ENCODE results near the gene CEP55.
"Not testable (repeated sequence)": the region's sequence is repeated elsewhere in the genome, so short reads cannot be mapped to it uniquely, and the experiment has no call there.

Gene CEP55

DNA sequence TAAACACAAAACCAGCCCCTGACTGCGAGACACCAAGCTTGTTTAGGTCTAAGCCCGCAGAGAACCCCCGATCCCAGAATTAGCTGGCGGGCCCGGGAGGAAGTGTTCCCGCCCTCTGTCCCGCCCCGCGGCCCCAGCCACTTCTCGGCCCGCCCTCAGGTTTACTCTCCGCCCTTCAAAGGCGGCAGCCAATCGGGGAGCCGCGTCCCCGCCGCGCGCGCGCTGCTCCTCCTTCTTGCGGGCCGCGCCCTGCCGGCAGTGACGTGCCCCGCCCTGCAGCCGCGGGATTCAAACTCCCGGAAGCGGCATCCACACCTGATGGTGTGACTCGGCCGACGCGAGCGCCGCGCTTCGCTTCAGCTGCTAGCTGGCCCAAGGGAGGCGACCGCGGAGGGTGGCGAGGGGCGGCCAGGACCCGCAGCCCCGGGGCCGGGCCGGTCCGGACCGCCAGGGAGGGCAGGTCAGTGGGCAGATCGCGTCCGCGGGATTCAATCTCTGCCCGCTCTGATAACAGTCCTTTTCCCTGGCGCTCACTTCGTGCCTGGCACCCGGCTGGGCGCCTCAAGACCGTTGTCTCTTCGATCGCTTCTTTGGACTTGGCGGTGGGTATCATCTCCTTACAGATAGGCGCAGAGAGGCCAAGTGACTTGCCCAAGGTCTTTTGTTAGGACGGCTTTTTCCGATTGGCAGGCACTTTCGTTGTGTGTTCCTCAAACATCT lies at the start of gene CEP55:
Gene CEP55 (plus strand): TSS at position 291 of the 720 bp plus-strand sequence. CDS start 3,440 bp downstream, outside the sequence.
- peak; percentile 99 for DNase-seq

DNA sequence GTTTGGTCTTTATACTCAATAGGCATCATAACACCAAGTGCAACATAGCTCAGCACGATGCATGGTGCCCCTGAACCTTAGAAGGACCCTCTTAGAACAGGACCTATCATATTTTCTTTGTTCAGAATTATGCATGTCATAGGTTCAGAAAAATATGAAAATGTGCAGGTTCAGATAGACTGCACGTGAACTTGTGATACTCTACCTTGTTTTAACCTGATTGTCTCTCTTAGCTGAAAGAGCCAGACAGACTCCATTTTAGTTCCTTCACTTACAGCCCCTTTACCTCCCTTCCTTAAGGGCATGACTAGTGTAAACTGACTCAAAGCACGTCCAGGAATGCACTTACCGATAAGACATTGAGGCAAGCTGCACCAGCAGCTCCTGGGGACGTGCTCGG lies 49.4 kb upstream of the CEP55 start:
- DNase-seq = no peak

DNA sequence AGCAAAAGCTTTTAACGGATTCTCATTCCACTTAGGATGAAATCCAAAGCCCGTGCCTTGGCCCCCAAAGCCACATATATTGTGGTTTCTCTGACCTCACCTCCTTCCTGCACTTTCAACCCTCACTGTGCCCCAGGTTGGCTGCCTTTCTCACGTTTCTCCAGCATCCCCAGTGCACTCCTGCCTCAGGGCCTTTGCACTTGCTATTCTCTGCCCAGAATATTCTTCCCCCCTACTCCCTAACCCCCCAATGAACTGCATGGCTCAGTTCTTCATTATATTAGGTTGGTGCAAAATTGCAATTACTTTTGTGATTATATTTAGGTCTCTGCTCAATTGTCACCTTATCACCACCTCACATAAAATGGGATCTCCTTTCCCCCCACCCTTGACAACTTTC lies 48.4 kb upstream of the CEP55 start:
- no peak for DNase-seq

DNA sequence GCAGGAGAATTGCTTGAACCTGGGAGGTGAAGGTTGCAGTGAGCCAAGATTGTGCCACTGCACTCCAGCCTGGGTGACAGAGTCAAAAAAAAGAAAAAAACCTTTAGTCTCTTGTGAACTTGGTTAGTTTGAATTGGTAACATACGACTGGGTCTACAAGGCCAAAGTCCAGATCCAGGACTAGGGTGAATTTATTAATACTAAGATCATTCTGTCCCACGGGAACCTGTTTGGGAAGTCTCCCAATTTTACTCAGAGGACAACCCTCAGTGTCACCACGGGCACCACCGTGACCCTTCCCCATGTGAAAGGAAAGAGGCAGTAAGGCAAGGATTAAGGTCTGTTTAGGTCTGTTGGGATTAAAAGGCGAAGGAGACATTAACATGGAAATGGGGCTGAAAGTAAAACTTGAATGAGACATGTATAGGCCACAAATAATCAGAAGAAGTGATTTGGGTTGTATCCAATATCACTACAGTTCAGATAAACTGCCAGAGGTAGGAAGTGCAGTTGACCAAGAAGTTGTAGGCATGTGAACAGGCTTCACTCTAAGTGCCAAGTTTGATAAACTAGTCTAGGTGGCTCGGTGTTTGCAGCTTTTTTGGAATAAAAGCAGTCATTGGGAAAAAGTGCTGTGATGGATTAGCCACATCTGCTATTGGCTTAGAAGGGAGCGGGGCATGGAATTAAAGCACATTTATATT lies 45.0 kb upstream of the CEP55 start:
- DNase-seq = no peak

DNA sequence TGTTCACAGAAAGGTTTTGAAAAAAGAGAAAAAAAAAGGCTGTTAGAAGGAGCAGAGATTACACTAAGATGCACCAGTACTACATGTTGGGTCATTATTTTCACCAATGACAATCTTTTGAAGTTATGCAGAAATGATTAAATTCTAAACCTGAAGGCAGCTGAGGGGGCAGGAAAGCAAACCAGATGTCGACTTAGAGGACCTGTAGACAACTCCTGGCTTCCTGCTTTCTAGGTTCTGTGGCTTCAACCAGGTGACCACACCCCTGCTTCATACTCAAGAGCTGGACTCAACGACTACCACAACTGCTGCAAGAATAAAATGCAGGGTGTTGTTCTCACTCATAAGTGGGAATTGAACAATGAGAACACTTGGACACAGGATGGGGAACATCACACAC lies 44.3 kb upstream of the CEP55 start:
- no peak for DNase-seq

DNA sequence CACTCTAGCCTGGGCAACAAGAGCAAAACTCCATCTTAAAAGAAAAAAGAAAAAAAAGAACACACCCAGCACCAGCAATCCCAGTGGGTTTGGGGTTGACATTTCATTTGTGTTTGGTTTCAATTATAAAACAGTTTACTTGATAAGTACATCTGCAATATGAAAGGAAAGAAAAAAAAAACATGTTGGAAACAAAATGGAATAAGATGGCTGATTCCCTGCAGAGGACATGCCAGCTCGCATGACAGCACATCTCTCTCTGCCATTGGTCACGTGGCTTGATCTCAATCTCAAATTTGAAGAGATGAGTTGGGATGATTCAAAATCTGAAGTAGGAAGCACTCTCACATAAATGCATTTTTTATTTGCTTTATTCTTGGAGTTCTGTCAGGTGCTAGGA lies 42.3 kb upstream of the CEP55 start:
- no peak for DNase-seq

DNA sequence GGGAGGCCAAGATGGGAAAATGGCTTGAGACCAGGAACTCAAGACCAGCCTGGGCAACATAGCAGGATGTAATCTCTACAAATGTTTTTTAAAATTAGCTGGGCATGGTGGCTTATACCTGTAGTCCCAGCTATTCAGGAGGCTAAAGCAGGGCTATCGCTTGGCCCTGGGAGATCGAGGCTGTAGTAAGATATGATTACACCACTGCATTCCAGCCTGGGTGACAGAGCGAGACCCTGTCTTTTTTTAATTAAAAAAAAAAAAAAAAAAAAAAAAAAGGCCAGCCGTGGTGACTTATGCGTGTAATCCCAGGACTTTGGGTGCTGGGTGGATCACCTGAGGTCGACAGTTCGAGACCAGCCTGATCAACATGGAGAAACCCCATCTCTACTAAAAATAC lies 41.7 kb upstream of the CEP55 start:
- DNase-seq = no peak

DNA sequence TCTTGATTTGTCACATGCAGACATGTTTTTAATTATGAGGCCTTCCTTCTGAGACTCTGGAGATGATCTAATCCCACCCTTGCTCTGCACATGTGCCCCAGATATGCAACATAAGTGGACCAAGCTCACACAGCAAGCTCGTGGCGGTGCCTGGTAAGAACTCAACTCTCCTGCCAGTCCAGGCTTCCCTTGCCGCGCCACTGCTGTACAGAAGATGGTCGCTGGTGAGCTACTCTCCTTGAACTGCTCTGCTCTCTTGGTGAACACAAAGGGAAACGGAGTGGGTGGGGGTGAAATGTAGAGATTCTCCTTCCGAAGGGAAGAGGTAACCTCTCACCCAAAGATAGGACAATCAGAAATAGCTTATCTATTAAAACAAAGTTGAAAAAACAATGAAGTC lies 39.9 kb upstream of the CEP55 start:
- no peak for DNase-seq

DNA sequence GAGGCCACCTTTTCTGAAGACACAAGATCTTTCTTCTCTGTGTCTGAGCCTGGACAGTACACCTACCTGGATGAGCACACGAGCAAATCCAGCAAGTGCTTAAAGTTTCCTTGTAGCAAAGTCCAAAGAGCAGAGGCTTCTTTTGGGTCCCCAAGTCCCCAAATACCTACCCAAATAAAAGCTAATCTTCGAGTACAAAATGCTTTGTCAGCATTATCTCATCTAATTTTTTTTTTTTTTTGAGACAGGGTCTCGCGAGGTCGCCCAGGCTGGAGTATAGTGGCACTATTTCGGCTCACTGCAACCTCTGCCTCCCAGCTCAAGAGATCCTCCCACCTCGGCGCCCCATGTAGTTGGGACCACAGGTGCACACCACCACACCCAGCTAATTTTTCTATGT lies 38.9 kb upstream of the CEP55 start:
- DNase-seq = no peak

DNA sequence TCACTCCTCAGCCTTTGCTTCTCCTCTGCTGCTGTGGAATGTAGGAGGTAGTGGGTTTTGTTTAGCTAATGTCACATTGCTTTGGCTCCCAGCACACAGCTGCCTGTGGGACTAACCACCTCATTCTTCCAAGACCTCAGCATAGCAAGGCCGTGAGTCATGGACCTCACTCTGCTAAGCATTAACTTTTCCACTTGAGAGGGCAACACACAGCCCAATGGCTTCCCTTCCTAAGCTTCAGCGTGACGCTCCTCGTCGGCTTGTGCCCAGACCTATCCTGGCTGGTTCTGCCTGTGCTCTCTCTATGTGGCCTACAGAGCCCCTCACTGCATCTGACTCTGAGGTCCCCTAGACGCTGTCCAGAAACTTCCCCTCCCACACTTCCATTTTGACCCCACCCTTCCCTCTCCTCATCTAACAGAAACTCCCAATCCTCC lies 37.6 kb upstream of the CEP55 start:
- DNase-seq = peak; percentile 99

DNA sequence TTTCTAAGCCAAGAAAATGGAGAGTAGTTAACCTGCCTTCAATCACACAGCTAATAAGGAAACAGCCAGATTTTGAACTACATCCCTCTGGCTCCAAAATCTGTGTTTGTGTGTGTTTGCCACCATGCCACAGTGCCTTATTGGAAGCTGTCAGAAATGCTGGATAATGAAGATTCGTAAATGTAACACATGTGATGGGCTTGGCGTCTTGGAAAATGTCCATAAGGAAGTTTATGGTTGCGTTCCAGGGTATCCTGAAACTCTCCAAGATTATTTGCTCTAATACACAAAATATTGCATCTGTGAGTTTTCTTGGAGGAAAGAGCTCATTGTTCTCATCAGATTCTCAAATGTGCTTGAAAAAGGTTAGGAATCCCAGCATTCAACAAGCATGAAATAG lies 36.9 kb upstream of the CEP55 start:
- no peak for DNase-seq

DNA sequence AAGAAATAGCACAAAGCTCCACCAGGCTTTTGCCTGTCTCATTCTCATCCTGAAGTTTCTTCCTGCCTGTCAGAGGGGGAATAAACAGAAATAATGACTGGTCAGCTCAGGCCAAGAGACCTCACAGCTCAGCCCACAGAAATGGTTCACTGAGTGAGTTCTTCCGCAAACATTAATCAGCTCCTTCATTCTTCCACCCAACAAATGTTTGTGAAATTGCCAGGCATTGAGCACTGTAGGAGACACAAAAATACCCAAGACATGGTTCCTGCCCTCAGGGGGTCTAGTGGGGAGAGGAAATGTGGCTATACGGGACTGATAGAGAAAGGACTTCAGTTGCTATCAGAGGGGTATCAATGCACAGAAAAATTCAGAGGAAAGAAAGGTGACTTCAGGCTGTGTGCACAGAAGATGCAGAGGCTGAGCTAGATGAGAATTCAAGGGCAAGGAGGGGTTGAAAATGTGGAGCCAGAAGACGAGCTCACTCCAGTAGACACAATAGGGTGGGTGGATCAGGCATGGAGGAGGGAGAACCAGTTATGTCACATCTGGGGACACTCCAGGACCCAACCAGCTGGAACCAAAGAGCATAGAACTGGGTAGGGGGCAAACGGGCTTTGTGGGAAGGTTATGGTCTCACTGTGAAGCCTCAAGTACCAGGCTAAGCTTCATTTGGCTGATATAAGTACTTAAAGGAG lies 35.2 kb upstream of the CEP55 start:
- DNase-seq = no peak

DNA sequence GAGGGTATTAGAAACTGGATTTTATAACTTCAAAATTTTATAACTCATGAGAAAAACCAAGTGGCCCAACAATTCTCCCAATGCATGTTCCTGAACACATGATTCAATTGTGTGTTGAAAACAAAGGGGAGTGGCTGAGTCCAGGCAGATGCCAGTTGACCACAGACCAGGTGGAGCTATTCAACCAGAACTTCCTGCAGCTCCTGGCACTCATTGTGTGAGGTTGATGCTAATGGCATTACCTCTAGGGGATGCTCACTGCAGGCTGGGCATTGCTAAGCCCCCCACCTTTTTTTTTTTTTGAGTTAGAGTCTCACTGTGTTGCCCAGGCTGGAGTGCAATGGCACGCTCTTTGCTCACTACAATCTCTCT lies 34.6 kb upstream of the CEP55 start:
- peak; percentile 65 for DNase-seq

DNA sequence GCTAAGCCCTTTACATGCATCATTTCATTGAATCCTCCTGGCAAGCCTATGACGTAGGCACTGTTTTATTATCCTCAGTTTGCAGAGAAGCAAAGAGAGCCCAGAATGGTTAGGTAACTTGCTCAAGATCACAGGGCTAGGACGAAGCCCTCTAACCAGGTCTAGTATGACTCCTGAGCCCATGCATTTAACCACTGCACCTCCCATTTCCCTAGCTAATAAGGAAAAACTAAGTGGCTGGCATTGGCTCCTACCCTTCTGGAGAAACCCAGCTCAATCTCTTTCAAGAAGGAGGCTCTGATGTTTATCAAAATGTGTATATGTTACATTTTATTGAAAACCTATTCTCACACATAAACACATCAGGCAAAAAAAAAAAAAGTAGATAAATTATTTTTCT lies 34.0 kb upstream of the CEP55 start:
- no peak for DNase-seq

DNA sequence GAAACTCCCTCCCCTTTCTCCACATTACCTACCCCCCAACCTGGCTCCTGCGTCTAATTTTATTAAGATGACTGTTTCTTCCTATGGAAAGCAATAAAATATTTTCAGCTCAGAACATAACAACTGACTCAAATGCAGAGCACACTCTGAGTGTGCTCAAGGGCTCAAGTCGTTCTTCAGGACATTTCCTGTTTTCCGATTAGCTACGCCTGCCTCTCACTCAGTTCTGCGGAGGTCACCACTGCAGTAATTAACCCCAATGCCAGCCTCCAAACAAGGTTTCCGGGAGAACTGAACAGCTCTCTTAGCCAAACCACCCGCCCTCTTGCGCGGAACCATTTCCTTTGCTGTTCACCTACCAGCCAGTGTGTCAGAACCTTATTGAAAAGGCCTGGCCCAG lies 33.5 kb upstream of the CEP55 start:
- no peak for DNase-seq

DNA sequence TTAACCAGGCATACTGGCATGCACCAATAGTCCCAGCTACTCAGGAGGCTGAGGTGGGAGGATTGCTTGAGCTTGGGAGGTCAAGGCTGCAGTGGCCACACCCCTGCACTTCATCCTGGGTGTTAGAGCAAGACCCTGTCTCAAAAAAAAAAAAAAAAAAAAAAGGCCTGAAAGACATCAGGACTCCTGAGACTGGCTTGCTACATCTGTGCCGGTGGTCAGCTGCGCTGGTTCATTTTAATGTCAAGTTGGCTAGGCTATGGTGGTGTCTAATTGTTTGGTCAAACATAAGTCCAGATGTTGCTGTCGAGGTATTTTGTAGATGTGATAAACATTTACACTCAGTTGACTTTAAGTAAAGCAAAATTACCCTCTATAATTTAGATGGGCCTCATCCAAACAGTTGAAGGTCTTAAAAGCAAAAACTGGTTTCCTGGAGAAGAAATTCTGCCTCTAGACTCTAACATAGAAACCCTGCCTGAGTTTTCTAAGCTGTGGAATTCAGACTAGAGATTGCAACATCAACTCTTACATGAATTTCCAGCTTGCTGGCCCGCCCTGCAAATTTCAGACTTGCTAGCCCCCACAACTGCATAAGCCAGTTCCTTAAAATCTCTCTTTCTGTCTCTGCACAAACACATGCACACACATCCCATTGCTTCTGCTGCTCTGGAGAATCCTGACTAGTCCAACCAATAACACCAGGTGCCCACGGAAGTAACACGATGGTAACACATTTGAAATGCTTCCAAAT lies 32.5 kb upstream of the CEP55 start:
- DNase-seq = no peak

DNA sequence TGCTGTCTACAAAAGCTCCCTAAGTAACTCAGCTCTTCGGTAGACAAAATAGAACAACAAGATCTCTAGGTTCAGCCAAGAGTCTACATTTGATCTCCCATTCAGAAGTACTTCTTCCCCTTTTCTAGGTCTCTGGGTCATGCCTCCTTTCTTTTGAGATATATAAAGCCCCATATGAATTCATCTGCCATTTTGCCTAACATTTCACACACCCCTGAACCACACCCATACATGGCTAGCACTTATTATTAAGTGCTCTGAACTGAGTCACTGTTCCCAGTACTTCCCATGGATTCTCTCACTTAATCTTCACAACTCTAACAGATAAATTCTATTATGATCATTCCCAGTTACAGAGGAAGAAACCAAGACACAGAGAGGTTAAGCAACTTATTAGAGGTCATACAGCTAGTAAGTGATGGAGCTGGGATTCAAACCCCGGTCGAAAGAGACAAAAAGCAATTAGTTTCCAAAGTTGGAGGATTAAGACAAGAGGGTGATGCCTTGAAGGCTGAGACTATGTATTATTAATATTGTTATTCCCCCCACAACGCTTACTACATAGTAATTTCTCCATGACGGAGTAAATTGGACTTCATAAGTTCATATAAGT lies 31.5 kb upstream of the CEP55 start:
- no peak for DNase-seq

DNA sequence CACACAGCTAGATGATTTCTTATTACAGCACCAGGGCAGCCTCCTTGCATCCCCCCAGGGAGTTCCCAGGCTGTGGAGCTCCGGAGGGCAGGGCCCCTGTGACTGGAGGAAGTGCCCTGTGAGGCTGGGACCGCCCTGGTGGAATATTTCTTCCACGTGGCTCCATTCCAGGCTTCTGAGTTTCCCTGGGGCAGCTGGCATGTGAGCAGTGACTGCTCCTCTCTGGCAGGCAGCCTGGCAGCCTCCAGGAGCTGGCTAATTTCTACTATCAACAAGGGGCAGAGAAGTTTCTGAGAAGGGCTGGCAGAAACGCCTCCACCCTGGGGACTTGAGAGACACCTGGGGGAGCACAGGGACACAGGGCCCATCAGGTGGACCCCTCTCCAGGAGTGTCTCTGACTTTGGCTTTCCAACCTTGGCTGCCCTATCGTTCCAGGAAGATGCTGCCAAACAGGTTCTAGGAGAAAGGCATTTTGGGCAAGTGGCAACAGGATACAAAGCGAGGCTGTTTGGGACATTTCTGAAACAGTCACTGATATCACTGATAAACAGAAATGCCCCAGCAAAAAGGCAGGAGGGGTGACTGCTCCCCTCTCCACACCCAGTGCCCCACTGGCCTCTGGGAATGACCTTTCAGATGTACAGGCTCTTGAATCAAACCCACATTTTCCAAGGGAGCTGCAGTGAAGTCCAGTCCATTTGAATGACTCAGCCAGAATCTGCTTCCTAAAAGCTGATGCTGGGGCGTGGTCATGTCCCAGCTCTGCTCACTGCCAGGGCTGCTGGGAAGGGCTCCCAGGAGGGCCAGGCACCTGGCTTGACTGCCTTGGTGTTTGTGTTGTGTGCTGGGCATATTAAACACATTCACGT lies 30.4 kb upstream of the CEP55 start:
- peak; percentile 95 for DNase-seq

DNA sequence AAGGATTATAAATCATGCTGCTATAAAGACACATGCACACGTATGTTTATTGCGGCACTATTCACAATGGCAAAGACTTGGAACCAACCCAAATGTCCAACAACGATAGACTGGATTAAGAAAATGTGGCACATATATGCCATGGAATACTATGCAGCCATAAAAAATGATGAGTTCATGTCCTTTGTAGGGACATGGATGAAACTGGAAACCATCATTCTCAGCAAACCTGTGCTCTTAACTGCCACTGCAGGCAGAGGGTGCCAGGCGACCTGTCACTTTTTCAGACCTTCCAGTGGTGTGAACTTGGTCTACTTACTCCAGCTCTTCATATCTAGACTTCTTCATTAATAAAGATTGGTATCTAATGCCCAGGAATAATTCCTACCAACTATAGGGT lies 28.8 kb upstream of the CEP55 start:
- not testable (repeated sequence) for DNase-seq

DNA sequence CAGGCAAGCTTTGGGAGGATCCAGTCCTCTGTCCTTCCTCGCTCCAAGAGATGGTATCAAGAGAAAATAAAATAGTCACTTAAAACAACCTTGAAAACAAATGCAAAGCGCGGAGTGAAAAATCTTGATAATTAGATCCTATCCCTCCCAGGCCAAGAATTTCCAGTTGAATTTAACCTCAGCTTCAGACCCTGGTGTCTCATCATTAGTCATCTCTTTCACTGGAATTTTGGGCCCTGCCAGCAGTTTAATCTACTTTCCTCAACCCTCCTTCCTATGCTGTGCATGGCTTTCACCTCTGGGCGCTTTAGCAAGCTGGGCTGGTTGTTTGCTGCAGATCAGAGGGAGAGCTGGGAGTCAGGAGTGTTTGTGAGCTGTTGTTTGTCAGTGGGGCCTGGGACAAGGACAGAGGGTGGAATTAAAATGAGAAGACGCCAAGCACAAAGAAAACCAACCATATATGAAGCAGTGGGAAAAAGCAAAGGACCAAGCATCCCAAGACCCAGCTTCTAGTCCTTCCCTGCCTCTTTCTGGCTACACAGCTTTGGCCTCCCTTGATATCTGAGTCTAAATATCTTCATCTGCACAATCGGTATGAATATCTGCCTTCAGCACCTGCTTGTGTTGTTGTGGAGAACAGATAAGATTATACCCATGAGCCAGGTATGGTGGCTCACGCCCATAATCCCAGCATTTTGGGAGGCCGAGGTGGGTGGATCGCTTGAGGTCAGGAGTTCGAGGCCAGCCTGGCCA lies 27.8 kb upstream of the CEP55 start:
- DNase-seq = peak; percentile 93

DNA sequence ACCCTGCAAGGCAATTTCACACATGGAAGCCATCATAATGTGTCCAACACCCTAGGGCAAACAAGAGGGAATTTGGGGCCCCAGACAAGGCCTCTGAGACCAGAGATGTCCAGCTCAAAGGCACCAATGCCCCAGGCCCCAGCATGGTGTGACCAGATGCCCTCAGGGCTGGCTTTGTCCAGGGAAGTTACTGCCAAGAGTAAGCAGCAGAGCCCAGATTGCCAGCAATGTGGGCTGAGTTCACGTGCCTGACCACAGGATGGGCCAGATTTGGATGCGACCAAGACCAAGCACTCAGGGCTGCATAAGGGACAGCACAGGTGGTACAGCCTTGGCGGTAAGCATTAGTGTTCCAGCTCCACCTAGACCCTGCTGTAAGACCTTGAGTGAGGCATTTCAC lies 27.0 kb upstream of the CEP55 start:
- peak; percentile 86 for DNase-seq

All from islet precursor cell (in vitro differentiated cells).